GM21381 (cell line): ENCODE data around the gene NEU1.

Experiments
- ATAC-seq: cut with Tn5 transposase; IDR thresholded peaks from one replicate; pipeline ENCODE4 v1.9.1; 2021; ENCODE audit warnings: mild to moderate bottlenecking, moderate library complexity; ENCODE audit not compliant: unreplicated experiment

Gene NEU1

GRCh38 chr6:31896856-31897611 is 34.4 kb upstream of the NEU1 start:
- no peak for ATAC-seq

GRCh38 chr6:31896493-31896855 is 33.9 kb upstream of the NEU1 start:
- no peak for ATAC-seq

GRCh38 chr6:31892821-31893220 is 30.2 kb upstream of the NEU1 start:
- ATAC-seq = no peak

- no peak for ATAC-seq
Observed at GRCh38 chr6:31889331-31889972, 26.8 kb upstream of the NEU1 start.

- ATAC-seq = no peak
Observed at GRCh38 chr6:31888276-31889258, 25.9 kb upstream of the NEU1 start.

- no peak for ATAC-seq
Observed at GRCh38 chr6:31887173-31888007, 24.8 kb upstream of the NEU1 start.

GRCh38 chr6:31886541-31886991 is 23.9 kb upstream of the NEU1 start:
- no peak for ATAC-seq

- ATAC-seq = no peak
Observed at GRCh38 chr6:31884528-31885035, 22.0 kb upstream of the NEU1 start.

GRCh38 chr6:31883676-31884075 is 21.1 kb upstream of the NEU1 start:
- ATAC-seq = no peak

- ATAC-seq = no peak
Observed at GRCh38 chr6:31882344-31882743, 19.7 kb upstream of the NEU1 start.

GRCh38 chr6:31881136-31881859 is 18.7 kb upstream of the NEU1 start:
- no peak for ATAC-seq

GRCh38 chr6:31880616-31881015 is 18.0 kb upstream of the NEU1 start:
- ATAC-seq = no peak

- ATAC-seq = no peak
Observed at GRCh38 chr6:31879901-31880300, 17.3 kb upstream of the NEU1 start.

GRCh38 chr6:31879143-31879542 is 16.5 kb upstream of the NEU1 start:
- no peak for ATAC-seq

- no peak for ATAC-seq
Observed at GRCh38 chr6:31878726-31879125, 16.1 kb upstream of the NEU1 start, which contains the start of gene SLC44A4. SLC44A4 (minus strand) TSS chr6:31878997; CDS start chr6:31878980, 17 bp downstream.

- ATAC-seq = no peak
Observed at GRCh38 chr6:31878222-31878621, 15.6 kb upstream of the NEU1 start.

GRCh38 chr6:31877651-31878161 is 15.1 kb upstream of the NEU1 start:
- no peak for ATAC-seq

- no peak for ATAC-seq
Observed at GRCh38 chr6:31877125-31877650, 14.6 kb upstream of the NEU1 start.

- no peak for ATAC-seq
Observed at GRCh38 chr6:31876357-31876756, 13.7 kb upstream of the NEU1 start.
